Thoracic aorta (tissue), 2 donors: Measurements from ENCODE around the gene ANKRD35. TPM values are rescaled to one million over a fixed set of nuclear protein-coding genes. Genes with fewer than 3 reads are reported as not detected.

ENCODE experiments used
- ATAC-seq: fragments of 150-250 bp; one replicate; pipeline ENCODE4 v1.8.0; 2017; ENCODE audit warnings: low read depth; ENCODE audit not compliant: insufficient number of reproducible peaks, low FRiP score
- DNase-seq: peaks from one replicate; pipeline ENCODE4 v3.0.0-alpha.2; 2020; ENCODE audit warnings: low spot score
- H3K27ac ChIP-seq, 2 donors: fragments of 200-600 bp; sonication (generic); 1 replicate in 1 of 2; 2 replicates in 1 of 2; pipeline ENCODE4 v1.5.1; 2016; ENCODE audit warnings: mild to moderate bottlenecking in 2 of 2, moderate library complexity in 2 of 2
- H3K27me3 ChIP-seq: fragments of 200-600 bp; sonication (generic); replicated peaks from 2 replicates; pipeline ENCODE4 v1.6.0; 2016; ENCODE audit warnings: mild to moderate bottlenecking; ENCODE audit not compliant: insufficient read depth
- H3K36me3 ChIP-seq: fragments of 200-600 bp; sonication (generic); one replicate; pipeline ENCODE4 v1.5.1; 2016
- H3K4me1 ChIP-seq, 2 donors: fragments of 200-600 bp; sonication (generic); 1 replicate in 1 of 2; 2 replicates in 1 of 2; pipeline versions ENCODE4 v1.5.1 to v1.6.0; 2016; ENCODE audit warnings: low read depth in 2 of 2, mild to moderate bottlenecking in 1 of 2; ENCODE audit not compliant: control insufficient read depth in 1 of 2
- H3K4me3 ChIP-seq: fragments of 200-600 bp; sonication (generic); 2 replicates; pipeline ENCODE4 v1.5.1; 2016; ENCODE audit warnings: mild to moderate bottlenecking
- H3K9me3 ChIP-seq: fragments of 200-600 bp; sonication (generic); 2 replicates; pipeline ENCODE4 v1.5.1; 2016
- total RNA-seq, 2 donors: library from RNA; depleted of rRNA; stranded (reverse); fragments of >200 nt; gene quantifications; one replicate each; pipeline versions ENCODE4 v1.1.0 to v1.2.3, GENCODE V29; 2016
- TF ChIP-seq, protein P1 (sequence below): fragments of 200-600 bp; sonication (generic); IDR thresholded peaks from one replicate; pipeline ENCODE4 v1.5.1; 2019; ENCODE audit warnings: antibody characterized with exemption

ANKRD35 gene
- total RNA-seq, 2 donors from 2014 or later = 9.6 to 15.7 TPM

- no peak overlapping the region for H3K4me3 ChIP-seq
- no peak overlapping the region for H3K27ac ChIP-seq
- H3K36me3 ChIP-seq = peaks cover 15% of the 10 kb centered on the region
Measured at GRCh38 chr1:145916745-145917144, 31.1 kb upstream of the ANKRD35 start.

GRCh38 chr1:145912128-145912641 lies 26.5 kb upstream of the ANKRD35 start:
- no peak overlapping the region for H3K4me3 ChIP-seq
- DNase-seq = no peak
- peaks cover 24% of the 10 kb centered on the region for H3K36me3 ChIP-seq
- H3K27ac ChIP-seq = no peak overlapping the region
- H3K27me3 ChIP-seq = no peaks in the 10 kb centered on the region
- TF ChIP-seq, protein P1, sequence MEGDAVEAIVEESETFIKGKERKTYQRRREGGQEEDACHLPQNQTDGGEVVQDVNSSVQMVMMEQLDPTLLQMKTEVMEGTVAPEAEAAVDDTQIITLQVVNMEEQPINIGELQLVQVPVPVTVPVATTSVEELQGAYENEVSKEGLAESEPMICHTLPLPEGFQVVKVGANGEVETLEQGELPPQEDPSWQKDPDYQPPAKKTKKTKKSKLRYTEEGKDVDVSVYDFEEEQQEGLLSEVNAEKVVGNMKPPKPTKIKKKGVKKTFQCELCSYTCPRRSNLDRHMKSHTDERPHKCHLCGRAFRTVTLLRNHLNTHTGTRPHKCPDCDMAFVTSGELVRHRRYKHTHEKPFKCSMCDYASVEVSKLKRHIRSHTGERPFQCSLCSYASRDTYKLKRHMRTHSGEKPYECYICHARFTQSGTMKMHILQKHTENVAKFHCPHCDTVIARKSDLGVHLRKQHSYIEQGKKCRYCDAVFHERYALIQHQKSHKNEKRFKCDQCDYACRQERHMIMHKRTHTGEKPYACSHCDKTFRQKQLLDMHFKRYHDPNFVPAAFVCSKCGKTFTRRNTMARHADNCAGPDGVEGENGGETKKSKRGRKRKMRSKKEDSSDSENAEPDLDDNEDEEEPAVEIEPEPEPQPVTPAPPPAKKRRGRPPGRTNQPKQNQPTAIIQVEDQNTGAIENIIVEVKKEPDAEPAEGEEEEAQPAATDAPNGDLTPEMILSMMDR = no peak
- peaks cover 12 to 21% of the 10 kb centered on the region in 2 donors for H3K4me1 ChIP-seq
- no peaks in the 10 kb centered on the region for H3K9me3 ChIP-seq
- no peak for ATAC-seq

More at GRCh38 chr1:145916745-145917144, 31.1 kb upstream of the ANKRD35 start:
- ATAC-seq (no peak), DNase-seq (no peak)
- TF ChIP-seq, protein P1 = no peak
- Histone ChIP-seq H3K27me3 (no peaks in the 10 kb centered on the region), H3K9me3 (no peaks in the 10 kb centered on the region), H3K4me1 (peaks cover 18 to 29% of the 10 kb centered on the region in 2 donors)

GRCh38 chr1:145908653-145909052 lies 23.0 kb upstream of the ANKRD35 start:
- Histone ChIP-seq H3K4me3 (peak overlapping the region; percentile 67), H3K27me3 (no peaks in the 10 kb centered on the region), H3K36me3 (peaks cover 27% of the 10 kb centered on the region), H3K9me3 (no peaks in the 10 kb centered on the region), H3K4me1 (peaks cover 11 to 17% of the 10 kb centered on the region in 2 donors), H3K27ac (peak overlapping the region; percentile 44 to 73)
- TF ChIP-seq, protein P1 = no peak
- ATAC-seq (no peak), DNase-seq (no peak)

- Histone ChIP-seq H3K27ac (peak overlapping the region; percentile 55 to 73), H3K36me3 (peaks cover 38% of the 10 kb centered on the region)
- no peak for DNase-seq
Measured at GRCh38 chr1:145906954-145907753, 21.5 kb upstream of the ANKRD35 start.

More at GRCh38 chr1:145906954-145907753, 21.5 kb upstream of the ANKRD35 start:
- Histone ChIP-seq H3K4me1 (peaks cover 11 to 17% of the 10 kb centered on the region in 2 donors), H3K4me3 (peak overlapping the region; percentile 45), H3K27me3 (no peaks in the 10 kb centered on the region), H3K9me3 (no peaks in the 10 kb centered on the region)
- no peak for ATAC-seq
- TF ChIP-seq, protein P1 = no peak
